Sigmoid colon (tissue), 7 donors: ENCODE results near the gene TMEM108. TPM values are rescaled to one million over a fixed set of nuclear protein-coding genes. Genes with fewer than 3 reads are reported as not detected.

Experiments
- DNase-seq: peaks from one replicate; pipeline ENCODE4 v3.0.0-alpha.2; 2019
- H3K27ac ChIP-seq, 4 donors: fragments of 200-600 bp; sonication (generic); one replicate each; pipeline ENCODE4 v1.5.1; 2016 to 2019; ENCODE audit warnings: mild to moderate bottlenecking in 1 of 4
- H3K27me3 ChIP-seq, 3 donors: fragments of 200-600 bp; sonication (generic); one replicate each; pipeline ENCODE4 v1.5.1; 2019; ENCODE audit warnings: mild to moderate bottlenecking in 1 of 3
- H3K36me3 ChIP-seq, 4 donors: fragments of 200-600 bp; sonication (generic); one replicate each; pipeline ENCODE4 v1.5.1; 2016 to 2019
- H3K4me1 ChIP-seq, 4 donors: fragments of 200-600 bp; sonication (generic); one replicate each; pipeline ENCODE4 v1.5.1; 2017 to 2019
- H3K4me3 ChIP-seq, 4 donors: fragments of 200-600 bp; sonication (generic); one replicate each; pipeline ENCODE4 v1.5.1; 2017 to 2019; ENCODE audit warnings: mild to moderate bottlenecking in 2 of 4, moderate library complexity in 1 of 4
- H3K9me3 ChIP-seq, 4 donors: fragments of 200-600 bp in 3 of 4; sonication (generic) in 3 of 4; one replicate each; pipeline versions ENCODE4 v1.5.1 to v1.6.1; 2013 to 2019
- EP300 ChIP-seq, 4 donors: sonication (generic); formaldehyde crosslinking; IDR thresholded peaks; one replicate each; pipeline ENCODE4 v1.6.1; 2017; ENCODE audit warnings: antibody characterized with exemption in 4 of 4
- POLR2A ChIP-seq, 2 donors: fragments of 450-650 bp; IDR thresholded peaks; one replicate each; pipeline ENCODE4 v1.6.1; 2016; ENCODE audit warnings: antibody characterized with exemption in 2 of 2, mild to moderate bottlenecking in 2 of 2, moderate library complexity in 2 of 2
- POLR2AphosphoS5 ChIP-seq, 4 donors: sonication (generic); formaldehyde crosslinking; IDR thresholded peaks; one replicate each; pipeline ENCODE4 v1.6.1; 2017; ENCODE audit warnings: antibody characterized with exemption in 4 of 4
- WGBS, 2 donors: extraction: QIAGEN DNeasy Blood & Tissue Kit; methylation state at CpG; one replicate each; pipeline ENCODE4 v1.1.7; 2013; 5-methylcytosine and 5-hydroxymethylcytosine counted together
- intact Hi-C: fragments of 100-400 bp; cut with DNase I; formaldehyde crosslinking; loops from one replicate; pipeline ENCODE4 v1.15.1; 2023
- polyA plus RNA-seq, 3 donors: library from polyadenylated mRNA; stranded (reverse); fragments of 200-250 nt; gene quantifications; one replicate each; pipeline ENCODE4 v1.2.3, GENCODE V29; 2013
- total RNA-seq, 4 donors: library from RNA; depleted of rRNA; stranded (reverse); fragments of >200 nt; gene quantifications; one replicate each; pipeline ENCODE4 v1.1.0, GENCODE V29; 2016
- TF ChIP-seq, protein P1 (sequence below), 4 experiments: fragments of 450-650 bp in 3 of 4; fragments of 200-600 bp in 1 of 4; IDR thresholded peaks; one replicate each; pipeline ENCODE4 v1.5.1; 2016 to 2019; ENCODE audit warnings: antibody characterized with exemption in 4 of 4, mild to moderate bottlenecking in 3 of 4, moderate library complexity in 2 of 4
- donor health status: healthy with polysubstance abuse.
- donor health status: Bipolar disorder and iron deficiency.
- donor health status: healthy.

TMEM108 gene
- total and polyA plus RNA-seq, 7 donors, result 0.71 to 3.0 (median 0.86) TPM; not detected in 2

DNA sequence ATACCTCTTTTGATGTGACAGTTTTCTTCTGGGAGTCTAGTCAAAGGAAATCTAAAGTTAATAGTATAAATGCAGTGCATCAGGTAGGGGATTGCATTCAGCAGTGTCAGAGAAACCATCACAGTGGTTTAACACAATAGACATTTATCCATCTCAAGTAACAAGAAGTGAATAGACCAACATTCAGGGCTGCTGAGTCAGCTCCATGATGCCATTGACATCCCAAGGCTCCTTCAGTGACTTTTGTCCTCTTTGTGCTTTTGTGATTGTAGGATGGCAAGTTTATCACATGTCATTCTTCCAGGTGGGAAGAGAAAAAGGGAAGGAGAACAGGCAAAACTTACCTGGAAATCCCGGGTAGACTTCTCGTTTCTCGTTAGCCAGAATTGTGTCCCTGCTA is 158.3 kb downstream of the TMEM108 start:
- Histone ChIP-seq H3K9me3 (peaks cover 0 to 2% (median 0%) of the 10 kb centered on the region in 4 donors), H3K4me1 (no peaks in the 10 kb centered on the region), H3K27ac (no peak overlapping the region), H3K36me3 (no peaks in the 10 kb centered on the region), H3K27me3 (no peaks in the 10 kb centered on the region), H3K4me3 (no peak overlapping the region)
- intact Hi-C loops, result no loop called here
- DNase-seq, result no peak
- TF ChIP-seq POLR2AphosphoS5 (IDR thresholded peaks at IDR 0.05) (no peak), POLR2A (IDR thresholded peaks at IDR 0.05) (no peak), EP300 (IDR thresholded peaks at IDR 0.05) (no peak)
- TF ChIP-seq, protein P1, sequence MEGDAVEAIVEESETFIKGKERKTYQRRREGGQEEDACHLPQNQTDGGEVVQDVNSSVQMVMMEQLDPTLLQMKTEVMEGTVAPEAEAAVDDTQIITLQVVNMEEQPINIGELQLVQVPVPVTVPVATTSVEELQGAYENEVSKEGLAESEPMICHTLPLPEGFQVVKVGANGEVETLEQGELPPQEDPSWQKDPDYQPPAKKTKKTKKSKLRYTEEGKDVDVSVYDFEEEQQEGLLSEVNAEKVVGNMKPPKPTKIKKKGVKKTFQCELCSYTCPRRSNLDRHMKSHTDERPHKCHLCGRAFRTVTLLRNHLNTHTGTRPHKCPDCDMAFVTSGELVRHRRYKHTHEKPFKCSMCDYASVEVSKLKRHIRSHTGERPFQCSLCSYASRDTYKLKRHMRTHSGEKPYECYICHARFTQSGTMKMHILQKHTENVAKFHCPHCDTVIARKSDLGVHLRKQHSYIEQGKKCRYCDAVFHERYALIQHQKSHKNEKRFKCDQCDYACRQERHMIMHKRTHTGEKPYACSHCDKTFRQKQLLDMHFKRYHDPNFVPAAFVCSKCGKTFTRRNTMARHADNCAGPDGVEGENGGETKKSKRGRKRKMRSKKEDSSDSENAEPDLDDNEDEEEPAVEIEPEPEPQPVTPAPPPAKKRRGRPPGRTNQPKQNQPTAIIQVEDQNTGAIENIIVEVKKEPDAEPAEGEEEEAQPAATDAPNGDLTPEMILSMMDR (IDR thresholded peaks at IDR 0.05), result no peak
- 89 to 95% methylated on average over 3 of the region's 3 CpGs for WGBS, 2 donors

DNA sequence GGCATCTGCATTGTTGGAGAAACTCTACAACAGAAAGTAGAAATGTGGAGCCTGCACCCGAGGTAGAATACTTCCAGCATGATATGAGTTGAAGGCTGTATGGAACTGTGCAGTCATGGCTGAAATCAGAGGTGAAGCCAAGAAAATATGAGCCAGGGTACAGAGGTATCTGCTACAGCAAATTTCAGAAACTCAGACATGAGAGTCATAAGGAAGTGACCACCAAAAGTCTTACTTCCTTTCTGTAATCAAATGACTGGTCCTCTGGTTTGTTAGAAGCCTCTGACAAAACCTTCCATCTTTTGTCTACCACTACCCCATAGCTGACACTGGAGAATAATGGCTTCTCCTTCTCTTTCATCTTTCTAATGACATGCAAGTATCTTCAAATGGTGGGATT is 159.4 kb downstream of the TMEM108 start:
- no peak overlapping the region for H3K4me3 ChIP-seq
- H3K4me1 ChIP-seq, result no peaks in the 10 kb centered on the region
- peaks cover 0 to 2% (median 0%) of the 10 kb centered on the region in 4 donors for H3K9me3 ChIP-seq
- TF ChIP-seq POLR2A (IDR thresholded peaks at IDR 0.05) (no peak), POLR2AphosphoS5 (IDR thresholded peaks at IDR 0.05) (no peak), EP300 (IDR thresholded peaks at IDR 0.05) (no peak)
- TF ChIP-seq, protein P1 (IDR thresholded peaks at IDR 0.05), result no peak
- no peaks in the 10 kb centered on the region for H3K36me3 ChIP-seq
- WGBS, 2 donors, result 63 to 86% methylated on average over 1 of the region's 1 CpG
- DNase-seq, result no peak
- intact Hi-C loops, result no loop called here
- no peak overlapping the region for H3K27ac ChIP-seq
- no peaks in the 10 kb centered on the region for H3K27me3 ChIP-seq

DNA sequence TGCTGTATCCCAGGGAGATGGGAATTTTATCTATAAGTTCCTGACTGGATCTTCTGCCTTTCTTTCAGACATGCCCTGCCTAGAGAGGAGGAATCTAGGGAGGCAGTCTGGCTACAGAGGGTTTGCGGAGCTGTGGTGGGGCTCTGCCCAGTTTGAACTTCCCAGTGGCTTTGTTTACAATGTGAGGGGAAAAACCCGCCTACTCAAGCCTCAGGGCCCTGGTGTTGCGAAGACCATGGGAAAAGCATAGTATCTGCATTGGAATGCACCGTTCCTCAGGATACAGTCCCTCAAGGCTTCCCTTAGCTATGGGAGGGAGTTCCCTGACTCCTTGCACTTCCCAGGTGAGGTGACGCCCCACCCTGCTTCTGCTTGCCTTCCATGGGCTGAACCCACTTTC is 168.7 kb downstream of the TMEM108 start:
- H3K9me3 ChIP-seq, result no peaks in the 10 kb centered on the region
- H3K4me1 ChIP-seq, result peaks cover 0 to 14% (median 0%) of the 10 kb centered on the region in 4 donors
- H3K36me3 ChIP-seq, result no peaks in the 10 kb centered on the region
- intact Hi-C loops, result no loop called here
- no peak overlapping the region for H3K27ac ChIP-seq
- no peak for TF ChIP-seq POLR2A (IDR thresholded peaks at IDR 0.05)
- no peak for TF ChIP-seq POLR2AphosphoS5 (IDR thresholded peaks at IDR 0.05)
- no peak for TF ChIP-seq EP300 (IDR thresholded peaks at IDR 0.05)
- TF ChIP-seq, protein P1 (IDR thresholded peaks at IDR 0.05), result no peak
- no peak overlapping the region for H3K4me3 ChIP-seq
- no peaks in the 10 kb centered on the region for H3K27me3 ChIP-seq
- no peak for DNase-seq
- 44 to 72% methylated on average over 5 of the region's 5 CpGs for WGBS, 2 donors

DNA sequence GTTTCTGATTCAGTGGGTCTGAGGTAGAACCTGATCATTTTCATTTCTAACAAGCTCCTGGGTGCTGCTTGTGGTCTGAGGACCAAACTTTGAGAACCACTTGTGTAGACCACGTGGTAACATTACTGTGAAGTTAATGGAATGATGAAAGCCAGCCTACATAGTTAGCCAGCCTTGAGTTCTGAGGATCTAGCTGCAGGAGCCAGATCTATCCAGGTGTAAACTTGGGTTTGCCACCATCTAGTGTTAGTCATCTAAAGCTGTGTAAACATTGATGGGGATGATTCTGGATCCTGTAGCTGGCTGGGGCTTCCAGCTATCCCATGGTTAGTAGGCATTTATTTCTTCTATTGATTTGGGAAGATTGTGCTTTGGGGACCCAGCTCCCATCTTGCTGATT is 170.0 kb downstream of the TMEM108 start:
- no peaks in the 10 kb centered on the region for H3K27me3 ChIP-seq
- H3K36me3 ChIP-seq, result no peaks in the 10 kb centered on the region
- DNase-seq, result no peak
- whole genome bisulfite sequencing, 2 donors, result 64 to 75% methylated on average over 1 of the region's 1 CpG
- intact Hi-C loops, result no loop called here
- H3K9me3 ChIP-seq, result no peaks in the 10 kb centered on the region
- TF ChIP-seq POLR2AphosphoS5 (IDR thresholded peaks at IDR 0.05), result no peak
- no peak for TF ChIP-seq EP300 (IDR thresholded peaks at IDR 0.05)
- TF ChIP-seq POLR2A (IDR thresholded peaks at IDR 0.05), result no peak
- TF ChIP-seq, protein P1 (IDR thresholded peaks at IDR 0.05), result no peak
- no peak overlapping the region for H3K4me3 ChIP-seq
- peaks cover 0 to 14% (median 0%) of the 10 kb centered on the region in 4 donors for H3K4me1 ChIP-seq
- no peak overlapping the region for H3K27ac ChIP-seq
